ENCODE results near the gene CD52.

GRCh38 chr1:26368006-26368405 is 50.2 kb downstream of the CD52 start:
- TF ChIP-seq POLR2A (IDR thresholded peaks at IDR 0.05; ENCODE audit: low read length) (no peak), GATA1 (IDR thresholded peaks at IDR 0.05; ENCODE audit: low read depth, low read length) (no peak)

Measured in erythroblast (primary cell).